ENCODE measurements around the gene FRMD4B. TPM values are rescaled to one million over a fixed set of nuclear protein-coding genes. Genes with fewer than 3 reads are reported as not detected.

FRMD4B gene
- total RNA-seq, 6 donors from 2014 or later, result 48.0 to 136 (median 62.8) TPM

- Histone ChIP-seq H3K36me3 (no peaks in the 10 kb centered on the region), H3K9me3 (no peaks in the 10 kb centered on the region), H3K27me3 (no peaks in the 10 kb centered on the region), H3K4me1 (peaks cover 15 to 32% (median 25%) of the 10 kb centered on the region in 4 donors), H3K27ac (no peak overlapping the region), H3K4me3 (no peak overlapping the region)
- TF ChIP-seq POLR2AphosphoS5 (IDR thresholded peaks at IDR 0.05) (no peak), POLR2A (IDR thresholded peaks at IDR 0.05) (no peak), CTCF (IDR thresholded peaks at IDR 0.05) (no peak), EP300 (IDR thresholded peaks at IDR 0.05) (no peak)
- WGBS, 2 donors, result 42 to 50% methylated on average over 4 of the region's 4 CpGs
- peak in 1 of 2 donors; percentile 49 for ATAC-seq (ENCODE audit: low FRiP score in 2 of 2)
- no peak for DNase-seq
Observed at GRCh38 chr3:69389520-69390248, 3.8 kb upstream of the FRMD4B start.

GRCh38 chr3:69388241-69388640 lies 2.4 kb upstream of the FRMD4B start:
- Histone ChIP-seq H3K36me3 (no peaks in the 10 kb centered on the region), H3K27ac (no peak overlapping the region), H3K4me1 (peaks cover 15 to 42% (median 29%) of the 10 kb centered on the region in 4 donors), H3K4me3 (no peak overlapping the region), H3K27me3 (no peaks in the 10 kb centered on the region), H3K9me3 (no peaks in the 10 kb centered on the region)
- no peak for DNase-seq
- no peak for TF ChIP-seq POLR2AphosphoS5 (IDR thresholded peaks at IDR 0.05)
- no peak for TF ChIP-seq CTCF (IDR thresholded peaks at IDR 0.05)
- no peak for TF ChIP-seq POLR2A (IDR thresholded peaks at IDR 0.05)
- TF ChIP-seq EP300 (IDR thresholded peaks at IDR 0.05), result no peak
- ATAC-seq (ENCODE audit: low FRiP score in 2 of 2), result no peak
- WGBS, 2 donors, result 80 to 93% methylated on average over 4 of the region's 4 CpGs

GRCh38 chr3:69386556-69387385 lies 883 bp upstream of the FRMD4B start:
- 42 to 45% methylated on average over 8 of the region's 8 CpGs for WGBS, 2 donors
- DNase-seq (no peak), ATAC-seq (ENCODE audit: low FRiP score in 2 of 2) (peak in 1 of 2 donors; percentile 6)
- no peaks in the 10 kb centered on the region for H3K36me3 ChIP-seq
- H3K27ac ChIP-seq, result peak overlapping the region; percentile 71 to 84 (median 74)
- no peaks in the 10 kb centered on the region for H3K27me3 ChIP-seq
- H3K9me3 ChIP-seq, result no peaks in the 10 kb centered on the region
- no peak for TF ChIP-seq POLR2AphosphoS5 (IDR thresholded peaks at IDR 0.05)
- no peak for TF ChIP-seq CTCF (IDR thresholded peaks at IDR 0.05)
- no peak for TF ChIP-seq EP300 (IDR thresholded peaks at IDR 0.05)
- TF ChIP-seq POLR2A (IDR thresholded peaks at IDR 0.05), result no peak
- H3K4me1 ChIP-seq, result peaks cover 15 to 42% (median 29%) of the 10 kb centered on the region in 4 donors
- H3K4me3 ChIP-seq, result peak overlapping the region in 3 of 4 donors; percentile 51 to 71 (median 66)

GRCh38 chr3:69385123-69385722 lies 665 bp downstream of the FRMD4B start:
- H3K27me3 ChIP-seq, result no peaks in the 10 kb centered on the region
- no peak for DNase-seq
- peak overlapping the region; percentile 71 to 84 (median 74) for H3K27ac ChIP-seq
- 19 to 26% methylated on average over 11 of the region's 11 CpGs for WGBS, 2 donors
- no peak for ATAC-seq (ENCODE audit: low FRiP score in 2 of 2)
- peak overlapping the region; percentile 27 to 71 (median 58) for H3K4me3 ChIP-seq
- H3K9me3 ChIP-seq, result no peaks in the 10 kb centered on the region
- H3K4me1 ChIP-seq, result peaks cover 17 to 42% (median 29%) of the 10 kb centered on the region in 4 donors
- no peak for TF ChIP-seq EP300 (IDR thresholded peaks at IDR 0.05)
- no peak for TF ChIP-seq POLR2AphosphoS5 (IDR thresholded peaks at IDR 0.05)
- no peak for TF ChIP-seq CTCF (IDR thresholded peaks at IDR 0.05)
- no peaks in the 10 kb centered on the region for H3K36me3 ChIP-seq

Data from upper lobe of left lung (tissue), 6 donors.